Pancreas (tissue), 10 donors: ENCODE data around the gene LYVE1. TPM values are rescaled to one million over a fixed set of nuclear protein-coding genes. Genes with fewer than 3 reads are reported as not detected.

Experiments used
- ATAC-seq, 4 donors: fragments of 200-7000 bp; cut with Tn5 transposase; one replicate each; pipeline versions ENCODE4 v1.8.0 to v1.9.1; 2020; ENCODE audit warnings: mild to moderate bottlenecking in 4 of 4, moderate library complexity in 4 of 4
- DNase-seq, 6 donors: peaks; one replicate each; pipeline ENCODE4 v3.0.0-alpha.2; 2020
- FAIRE-seq: peaks from 2 replicates; lab custom pipeline; 2012; peaks lifted over from hg19 to GRCh38; lab: Jason Lieb, UNC
- H3K27ac ChIP-seq, 4 donors: fragments of 200-600 bp; sonication (generic); 1 replicate in 3 of 4; 2 replicates in 1 of 4; pipeline versions ENCODE4 v1.5.0 to v1.8.0; 2020
- H3K27me3 ChIP-seq, 4 donors: fragments of 200-600 bp; one replicate each; pipeline ENCODE4 v1.8.0; 2021
- H3K36me3 ChIP-seq, 3 donors: fragments of 200-600 bp; sonication (generic) in 1 of 3; one replicate each; pipeline versions ENCODE4 v1.5.0 to v1.8.0; 2020 to 2021
- H3K4me1 ChIP-seq, 3 donors: fragments of 200-600 bp; one replicate each; pipeline ENCODE4 v1.8.0; 2021
- H3K4me3 ChIP-seq, 4 donors: fragments of 200-600 bp; sonication (generic) in 2 of 4; one replicate each; pipeline versions ENCODE4 v1.5.0 to v1.8.0; 2020 to 2021
- H3K9me3 ChIP-seq, 4 donors: fragments of 200-600 bp; one replicate each; pipeline ENCODE4 v1.8.0; 2021
- WGBS, 2 donors: extraction: QIAGEN DNeasy Blood & Tissue Kit; methylation state at CpG; one replicate each; pipeline ENCODE4 v1.1.7; 2013; 5-methylcytosine and 5-hydroxymethylcytosine counted together
- intact Hi-C, 3 donors: fragments of 100-400 bp; cut with DNase I; formaldehyde crosslinking; loops; one replicate each; pipeline versions ENCODE4 v1.11.1 to v1.14.2; 2022
- polyA plus RNA-seq, 2 donors: library from polyadenylated mRNA; stranded (reverse); fragments of 200-250 nt; gene quantifications; one replicate each; pipeline ENCODE4 v1.2.3, GENCODE V29; 2013
- total RNA-seq, 6 donors: library from RNA; stranded (reverse); fragmentation: NEBNext Ultra II Directional in 4 of 6; extraction: Animal tissue kit (Norgen Biotek cat#: 25700) in 4 of 6; gene quantifications; one replicate each; pipeline versions ENCODE4 v1.2.1 to v1.2.4, GENCODE V29; 2021 to 2023
- TF ChIP-seq, protein P1 (sequence below), 4 donors: fragments of 200-600 bp; sonication (generic) in 3 of 4; IDR thresholded peaks; one replicate each; pipeline versions ENCODE4 v1.5.0 to v1.8.0; 2021; ENCODE audit warnings: antibody characterized with exemption in 4 of 4
- donor health status: healthy with polysubstance abuse.
- donor health status: DM: no; HTN: no; CAD: no; lungs with moderate emphysema.
- donor health status: DM: no; HTN: no; CAD: no.
- donor health status: control.
- donor health status: control.
- donor health status: Bipolar disorder and iron deficiency.
- donor health status: DM: yes; HTN: yes; CAD: no.
- donor health status: DM: no; HTN: no; CAD: no.
- donor health status: DM: no; HTN: no; CAD: no.
- donor health status: DM: yes; HTN: yes; CAD: no.

The LYVE1 gene
- total and polyA plus RNA-seq, 8 donors = 1.1 to 28.3 (median 4.1) TPM

- Histone ChIP-seq H3K27ac (no peak overlapping the region), H3K9me3 (no peaks in the 10 kb centered on the region), H3K36me3 (peaks cover 0 to 13% (median 0%) of the 10 kb centered on the region in 3 donors), H3K4me1 (peaks cover 0 to 12% (median 8%) of the 10 kb centered on the region in 3 donors), H3K27me3 (no peaks in the 10 kb centered on the region), H3K4me3 (no peak overlapping the region)
- WGBS, 2 donors = 79 to 80% methylated on average over 2 of the region's 2 CpGs
- FAIRE-seq (no peak), DNase-seq (no peak), ATAC-seq (no peak)
- TF ChIP-seq, protein P1, sequence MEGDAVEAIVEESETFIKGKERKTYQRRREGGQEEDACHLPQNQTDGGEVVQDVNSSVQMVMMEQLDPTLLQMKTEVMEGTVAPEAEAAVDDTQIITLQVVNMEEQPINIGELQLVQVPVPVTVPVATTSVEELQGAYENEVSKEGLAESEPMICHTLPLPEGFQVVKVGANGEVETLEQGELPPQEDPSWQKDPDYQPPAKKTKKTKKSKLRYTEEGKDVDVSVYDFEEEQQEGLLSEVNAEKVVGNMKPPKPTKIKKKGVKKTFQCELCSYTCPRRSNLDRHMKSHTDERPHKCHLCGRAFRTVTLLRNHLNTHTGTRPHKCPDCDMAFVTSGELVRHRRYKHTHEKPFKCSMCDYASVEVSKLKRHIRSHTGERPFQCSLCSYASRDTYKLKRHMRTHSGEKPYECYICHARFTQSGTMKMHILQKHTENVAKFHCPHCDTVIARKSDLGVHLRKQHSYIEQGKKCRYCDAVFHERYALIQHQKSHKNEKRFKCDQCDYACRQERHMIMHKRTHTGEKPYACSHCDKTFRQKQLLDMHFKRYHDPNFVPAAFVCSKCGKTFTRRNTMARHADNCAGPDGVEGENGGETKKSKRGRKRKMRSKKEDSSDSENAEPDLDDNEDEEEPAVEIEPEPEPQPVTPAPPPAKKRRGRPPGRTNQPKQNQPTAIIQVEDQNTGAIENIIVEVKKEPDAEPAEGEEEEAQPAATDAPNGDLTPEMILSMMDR (IDR thresholded peaks at IDR 0.05) = no peak
- intact Hi-C loops = no loop called here
These were observed 35.9 kb downstream of the LYVE1 start for GRCh38 chr11:10532526-10532925.

DNA sequence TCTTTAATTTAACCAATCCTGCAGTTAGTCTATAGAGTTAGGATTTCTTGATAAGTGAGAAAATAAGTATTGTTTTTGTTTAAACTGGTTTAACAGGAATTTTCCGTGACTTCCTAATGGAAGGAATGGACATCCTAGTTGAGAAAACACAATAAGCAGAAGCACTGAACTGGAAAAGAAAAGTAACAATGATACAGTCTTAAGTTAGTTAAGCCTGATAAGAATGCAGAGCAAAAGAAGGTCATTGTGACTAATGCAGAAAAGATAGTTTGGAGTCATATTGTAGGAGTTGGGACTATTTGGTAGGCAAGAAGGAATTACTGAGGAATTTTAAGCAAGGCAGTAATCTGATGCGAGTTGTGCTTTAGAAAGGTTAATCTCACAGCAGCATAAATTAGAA, 39.2 kb downstream of the LYVE1 start:
- intact Hi-C loops = no loop called here
- no peak for FAIRE-seq
- TF ChIP-seq, protein P1 (IDR thresholded peaks at IDR 0.05) = no peak
- no peaks in the 10 kb centered on the region for H3K27me3 ChIP-seq
- peaks cover 0 to 12% (median 8%) of the 10 kb centered on the region in 3 donors for H3K4me1 ChIP-seq
- H3K36me3 ChIP-seq = peaks cover 0 to 13% (median 0%) of the 10 kb centered on the region in 3 donors
- DNase-seq = no peak
- no peak overlapping the region for H3K27ac ChIP-seq
- 83 to 87% methylated on average over 2 of the region's 2 CpGs for WGBS, 2 donors
- no peaks in the 10 kb centered on the region for H3K9me3 ChIP-seq
- ATAC-seq = no peak
- H3K4me3 ChIP-seq = no peak overlapping the region

GRCh38 chr11:10528121-10528520, 40.3 kb downstream of the LYVE1 start:
- peaks cover 0 to 12% (median 8%) of the 10 kb centered on the region in 3 donors for H3K4me1 ChIP-seq
- H3K27ac ChIP-seq = no peak overlapping the region
- TF ChIP-seq, protein P1 (IDR thresholded peaks at IDR 0.05) = no peak
- no peaks in the 10 kb centered on the region for H3K9me3 ChIP-seq
- peak in 1 of 4 donors; percentile 23 for ATAC-seq
- H3K4me3 ChIP-seq = no peak overlapping the region
- intact Hi-C loops = no loop called here
- peaks cover 0 to 13% (median 0%) of the 10 kb centered on the region in 3 donors for H3K36me3 ChIP-seq
- FAIRE-seq = no peak
- no peak for DNase-seq
- H3K27me3 ChIP-seq = no peaks in the 10 kb centered on the region

DNA sequence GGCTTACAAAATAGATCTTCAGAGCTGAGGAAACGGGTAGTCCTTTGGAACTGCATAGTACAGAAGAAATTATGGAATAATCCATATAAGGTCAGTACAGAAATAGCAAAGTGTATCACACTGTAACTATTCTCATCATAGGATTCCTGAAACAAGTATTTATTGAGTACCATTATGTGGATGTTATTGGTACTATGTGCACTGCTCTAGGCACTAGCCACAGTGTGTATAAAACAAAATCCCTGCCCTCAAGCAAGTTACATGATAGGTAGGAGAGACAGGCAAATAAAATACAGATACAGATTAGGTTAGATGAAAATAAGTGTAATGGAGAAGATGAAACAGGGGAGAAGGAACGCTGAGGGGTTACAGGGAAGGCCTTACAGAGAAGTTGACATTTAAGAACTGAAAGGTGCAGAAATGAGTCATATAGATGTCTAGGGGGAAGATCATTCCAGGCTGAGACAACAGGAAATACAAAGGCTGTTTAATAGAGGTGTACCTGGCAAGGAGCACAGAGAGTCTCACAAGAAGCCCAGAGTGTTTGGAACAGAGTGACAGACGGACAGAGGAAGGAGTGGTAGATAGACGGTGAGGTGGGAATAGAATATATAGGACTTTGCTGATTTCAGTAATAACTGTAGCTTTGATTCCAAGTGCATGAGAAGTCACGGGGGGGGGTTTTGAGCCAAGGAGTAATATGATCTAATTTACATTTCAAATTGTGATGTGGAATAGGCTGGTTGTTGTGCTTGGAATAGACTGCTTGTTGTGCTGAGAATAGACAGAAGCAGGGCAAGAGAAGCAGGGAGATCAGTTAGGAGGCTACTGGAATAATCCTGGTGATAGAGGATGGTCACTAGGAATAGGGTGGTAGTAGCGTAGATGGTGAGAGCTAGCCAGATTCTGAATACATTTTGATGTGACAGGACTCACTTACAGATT, 41.2 kb downstream of the LYVE1 start:
- H3K36me3 ChIP-seq = peaks cover 0 to 14% (median 0%) of the 10 kb centered on the region in 3 donors
- TF ChIP-seq, protein P1 (IDR thresholded peaks at IDR 0.05) = no peak
- FAIRE-seq (no peak), ATAC-seq (peak in 2 of 4 donors; percentile 54 to 59), DNase-seq (no peak)
- no peak overlapping the region for H3K27ac ChIP-seq
- H3K9me3 ChIP-seq = no peaks in the 10 kb centered on the region
- intact Hi-C loops = no loop called here
- peaks cover 0 to 12% (median 8%) of the 10 kb centered on the region in 3 donors for H3K4me1 ChIP-seq
- no peaks in the 10 kb centered on the region for H3K27me3 ChIP-seq
- H3K4me3 ChIP-seq = no peak overlapping the region
- 75% methylated on average over 6 of the region's 6 CpGs for WGBS, 2 donors

GRCh38 chr11:10524471-10524870, 44.0 kb downstream of the LYVE1 start:
- no peak for ATAC-seq
- Histone ChIP-seq H3K27ac (no peak overlapping the region), H3K27me3 (no peaks in the 10 kb centered on the region), H3K4me3 (no peak overlapping the region), H3K4me1 (peaks cover 0 to 12% (median 8%) of the 10 kb centered on the region in 3 donors), H3K36me3 (peaks cover 0 to 20% (median 7%) of the 10 kb centered on the region in 3 donors), H3K9me3 (no peaks in the 10 kb centered on the region)
- 76 to 79% methylated on average over 1 of the region's 1 CpG for WGBS, 2 donors
- TF ChIP-seq, protein P1 (IDR thresholded peaks at IDR 0.05) = no peak
- intact Hi-C loops = no loop called here
- no peak for FAIRE-seq
- DNase-seq = no peak
